Bronchial epithelial cell (primary cell): ENCODE results near the gene SPNS2. TPM values are rescaled to one million over a fixed set of nuclear protein-coding genes. Genes with fewer than 3 reads are reported as not detected.

Source experiments
- DNase-seq: peaks from one replicate; pipeline ENCODE4 v3.0.0-alpha.2; 2010; ENCODE audit warnings: low read depth
- FAIRE-seq: peaks from 2 replicates; lab custom pipeline; 2011; peaks lifted over from hg19 to GRCh38; lab: Jason Lieb, UNC
- H3K27me3 ChIP-seq: 2 replicates; pipeline ENCODE4 v1.5.1; 2011; ENCODE audit warnings: low read length; ENCODE audit not compliant: control insufficient read depth, insufficient read depth
- H3K36me3 ChIP-seq: 2 replicates; pipeline ENCODE4 v1.5.1; 2011; ENCODE audit warnings: low read length; ENCODE audit not compliant: control insufficient read depth, insufficient read depth
- H3K4me3 ChIP-seq: 2 replicates; pipeline ENCODE4 v1.5.1; 2011; ENCODE audit warnings: mild to moderate bottlenecking, low read depth, low read length, control low read depth
- total RNA-seq: library from RNA; depleted of rRNA; stranded (reverse); fragments of >200 nt; gene quantifications from 2 replicates; pipeline ENCODE4 v1.2.1, GENCODE V29; 2014
- TF ChIP-seq, protein P1 (sequence below): IDR thresholded peaks from 2 replicates; pipeline ENCODE4 v1.5.1; 2011; ENCODE audit warnings: mild to moderate bottlenecking, moderate library complexity, low read length, control low read depth, inconsistent platforms; ENCODE audit not compliant: insufficient read depth, severe bottlenecking

SPNS2 gene
- total RNA-seq, 1 donor from 2014 or later = 3.9 TPM

DNA sequence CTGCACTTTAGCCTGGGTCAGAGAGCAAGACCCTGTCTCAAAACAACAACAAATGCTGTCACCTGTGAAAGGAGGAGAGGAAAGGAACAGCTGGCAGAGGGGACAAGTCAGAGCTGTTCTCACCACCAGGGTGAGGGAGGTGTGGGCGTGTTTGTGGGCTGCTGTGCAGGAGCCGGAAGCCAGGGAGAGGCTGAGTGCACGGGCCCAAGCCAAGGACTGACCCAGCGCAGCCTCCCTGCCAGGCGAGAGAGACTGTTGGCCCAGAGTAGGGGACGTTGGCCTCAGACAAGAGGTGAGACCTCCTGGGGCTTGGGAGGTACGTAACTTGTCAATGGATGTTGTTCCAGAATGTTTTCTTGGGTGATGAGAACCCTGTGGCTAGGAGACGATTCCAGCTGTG, 10.7 kb downstream of the SPNS2 start:
- Histone ChIP-seq H3K27me3 (peaks cover 3% of the 10 kb centered on the region), H3K36me3 (no peaks in the 10 kb centered on the region), H3K4me3 (no peak overlapping the region)
- FAIRE-seq (no peak), DNase-seq (no peak)
- TF ChIP-seq, protein P1, sequence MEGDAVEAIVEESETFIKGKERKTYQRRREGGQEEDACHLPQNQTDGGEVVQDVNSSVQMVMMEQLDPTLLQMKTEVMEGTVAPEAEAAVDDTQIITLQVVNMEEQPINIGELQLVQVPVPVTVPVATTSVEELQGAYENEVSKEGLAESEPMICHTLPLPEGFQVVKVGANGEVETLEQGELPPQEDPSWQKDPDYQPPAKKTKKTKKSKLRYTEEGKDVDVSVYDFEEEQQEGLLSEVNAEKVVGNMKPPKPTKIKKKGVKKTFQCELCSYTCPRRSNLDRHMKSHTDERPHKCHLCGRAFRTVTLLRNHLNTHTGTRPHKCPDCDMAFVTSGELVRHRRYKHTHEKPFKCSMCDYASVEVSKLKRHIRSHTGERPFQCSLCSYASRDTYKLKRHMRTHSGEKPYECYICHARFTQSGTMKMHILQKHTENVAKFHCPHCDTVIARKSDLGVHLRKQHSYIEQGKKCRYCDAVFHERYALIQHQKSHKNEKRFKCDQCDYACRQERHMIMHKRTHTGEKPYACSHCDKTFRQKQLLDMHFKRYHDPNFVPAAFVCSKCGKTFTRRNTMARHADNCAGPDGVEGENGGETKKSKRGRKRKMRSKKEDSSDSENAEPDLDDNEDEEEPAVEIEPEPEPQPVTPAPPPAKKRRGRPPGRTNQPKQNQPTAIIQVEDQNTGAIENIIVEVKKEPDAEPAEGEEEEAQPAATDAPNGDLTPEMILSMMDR = no peak

- Histone ChIP-seq H3K27me3 (peaks cover 3% of the 10 kb centered on the region), H3K4me3 (no peak overlapping the region), H3K36me3 (no peaks in the 10 kb centered on the region)
- TF ChIP-seq, protein P1 = no peak
- DNase-seq (no peak), FAIRE-seq (no peak)
Observed at GRCh38 chr17:4509923-4510617, 11.4 kb downstream of the SPNS2 start.

- TF ChIP-seq, protein P1 = no peak
- Histone ChIP-seq H3K4me3 (no peak overlapping the region), H3K36me3 (no peaks in the 10 kb centered on the region), H3K27me3 (peaks cover 3% of the 10 kb centered on the region)
- FAIRE-seq = no peak
- no peak for DNase-seq
Observed at GRCh38 chr17:4510618-4510941, 11.9 kb downstream of the SPNS2 start.

- DNase-seq (no peak), FAIRE-seq (no peak)
- peaks cover 3% of the 10 kb centered on the region for H3K27me3 ChIP-seq
- TF ChIP-seq, protein P1 = no peak
- H3K4me3 ChIP-seq = no peak overlapping the region
- H3K36me3 ChIP-seq = no peaks in the 10 kb centered on the region
Observed at GRCh38 chr17:4511199-4511932, 12.7 kb downstream of the SPNS2 start.

DNA sequence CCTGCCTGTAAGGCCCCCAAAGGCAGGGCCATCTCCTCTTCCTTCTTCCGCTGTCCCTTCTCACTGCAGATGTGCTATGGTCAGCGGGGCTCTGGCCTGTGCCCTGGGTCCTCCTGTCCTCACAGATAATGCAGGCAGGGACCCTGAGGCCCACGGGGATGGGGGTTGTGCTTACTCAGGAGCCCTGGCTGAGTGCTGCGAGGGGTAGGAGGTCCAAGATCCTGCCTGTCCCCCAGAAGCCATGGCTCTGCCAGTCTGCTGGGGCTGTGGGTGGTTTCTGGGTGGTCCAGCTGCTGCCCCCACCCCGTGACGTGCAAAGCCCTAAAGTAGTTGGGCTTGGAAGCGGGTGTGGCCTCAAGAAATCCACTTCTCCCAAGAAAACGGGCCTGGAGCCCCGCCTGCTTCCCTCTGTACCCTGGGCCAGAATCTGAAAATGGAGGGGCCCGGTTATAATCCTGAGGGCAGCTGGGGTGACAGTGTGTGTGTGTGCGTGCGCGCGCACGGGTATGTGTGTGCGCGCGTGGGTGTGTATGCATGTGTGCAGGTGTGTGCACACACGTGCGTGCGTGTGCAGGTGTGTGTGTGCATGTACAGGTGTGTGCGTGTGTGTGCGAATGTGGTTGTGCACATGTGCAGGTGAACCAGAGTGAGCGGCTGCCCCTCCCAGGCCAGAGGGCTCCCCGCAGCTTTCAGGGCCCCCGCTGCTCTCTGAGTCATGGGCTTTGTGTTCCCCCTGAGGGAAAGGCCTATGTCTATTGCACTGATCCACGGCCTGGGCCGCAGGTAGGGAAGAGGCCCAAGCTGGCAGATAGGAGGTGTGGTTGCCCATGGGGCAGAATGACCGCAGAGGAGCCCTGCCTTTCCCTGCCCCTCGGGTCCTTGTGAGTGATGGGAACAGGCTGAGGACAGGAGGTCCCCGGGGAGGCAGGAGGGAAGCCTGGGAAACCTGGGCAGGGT, 13.8 kb downstream of the SPNS2 start:
- FAIRE-seq (no peak), DNase-seq (no peak)
- TF ChIP-seq, protein P1 = no peak
- H3K4me3 ChIP-seq = no peak overlapping the region
- H3K27me3 ChIP-seq = peaks cover 3% of the 10 kb centered on the region
- no peaks in the 10 kb centered on the region for H3K36me3 ChIP-seq
